IMR-90 (cell line): ENCODE data around the gene FSD1. TPM values are rescaled to one million over a fixed set of nuclear protein-coding genes. Genes with fewer than 3 reads are reported as not detected.

ENCODE experiments used
- ATAC-seq: fragments of 200-7000 bp; cut with Tn5 transposase; 2 replicates; pipeline ENCODE4 v1.9.1; 2020; ENCODE audit warnings: low read depth, mild to moderate bottlenecking, moderate library complexity
- BruUV-seq: library from RNA; stranded (reverse); fragments of 400-500 nt; replicated peaks from 2 replicates; lab custom pipeline; 2021; lab: Mats Ljungman, UMichigan
- CTCF ChIA-PET: fragments of 300-600 bp; formaldehyde crosslinking; extraction: SDS; loops from one replicate; lab custom pipeline; 2021; ENCODE audit warnings: antibody characterized with exemption; lab: Yijun Ruan, JAX
- POLR2A ChIA-PET: fragments of 300-600 bp; sonication (Branson Sonifier 250); formaldehyde crosslinking; loops from one replicate; lab custom pipeline; 2022; ENCODE audit warnings: antibody characterized with exemption; ENCODE audit not compliant: unreplicated experiment; lab: Charles Lee
- DNase-seq: peaks from one replicate; pipeline ENCODE4 v3.0.0; 2013
- H2AFZ ChIP-seq: replicated peaks from 2 replicates; pipeline ENCODE3; 2013; ENCODE audit warnings: low read length, mild to moderate bottlenecking; ENCODE audit not compliant: poor library complexity
- H2AK5ac ChIP-seq: 2 replicates; pipeline ENCODE4 v1.6.1; 2013; ENCODE audit warnings: low read depth, low read length, inconsistent platforms
- H2AK9ac ChIP-seq: replicated peaks from 2 replicates; pipeline ENCODE3; 2013; ENCODE audit warnings: mild to moderate bottlenecking, low read depth, low read length, moderate library complexity; ENCODE audit not compliant: poor library complexity
- H2BK120ac ChIP-seq: 2 replicates; pipeline ENCODE4 v1.6.1; 2013; ENCODE audit warnings: low read depth, low read length, inconsistent platforms
- H2BK15ac ChIP-seq: 3 replicates; pipeline ENCODE4 v1.6.1; 2013; ENCODE audit warnings: low read depth, low read length, inconsistent platforms
- H2BK20ac ChIP-seq: 2 replicates; pipeline ENCODE4 v1.6.1; 2013; ENCODE audit warnings: low read depth, mild to moderate bottlenecking, inconsistent platforms, low read length, moderate library complexity
- H2BK5ac ChIP-seq: 2 replicates; pipeline ENCODE4 v1.6.1; 2013; ENCODE audit warnings: mild to moderate bottlenecking, low read depth, low read length, inconsistent platforms; ENCODE audit not compliant: poor library complexity, severe bottlenecking
- H3K14ac ChIP-seq: replicated peaks from 2 replicates; pipeline ENCODE4 v1.6.1; 2013; ENCODE audit warnings: low read depth, low read length, inconsistent platforms
- H3K18ac ChIP-seq: 2 replicates; pipeline ENCODE4 v1.6.1; 2013; ENCODE audit warnings: low read depth, low read length, control low read depth
- H3K23ac ChIP-seq: 2 replicates; pipeline ENCODE4 v1.6.1; 2013; ENCODE audit warnings: low read depth, low read length, inconsistent platforms
- H3K27ac ChIP-seq: 2 replicates; pipeline ENCODE4 v1.5.1; 2013; ENCODE audit warnings: mild to moderate bottlenecking, control low read depth, low read length; ENCODE audit not compliant: insufficient read depth
- H3K27me3 ChIP-seq: 2 replicates; pipeline ENCODE4 v1.6.1; 2013; ENCODE audit warnings: low read length; ENCODE audit not compliant: control insufficient read depth, insufficient read depth
- H3K36me3 ChIP-seq: 2 replicates; pipeline ENCODE4 v1.6.1; 2013; ENCODE audit warnings: low read length, mixed read lengths; ENCODE audit not compliant: control insufficient read depth, insufficient read depth
- H3K4ac ChIP-seq: 2 replicates; pipeline ENCODE4 v1.6.1; 2013; ENCODE audit warnings: low read depth, low read length, inconsistent platforms
- H3K4me1 ChIP-seq: 2 replicates; pipeline ENCODE4 v1.6.1; 2013; ENCODE audit warnings: low read length, mixed read lengths; ENCODE audit not compliant: control insufficient read depth, insufficient read depth
- H3K4me2 ChIP-seq: 2 replicates; pipeline ENCODE4 v1.6.1; 2013; ENCODE audit warnings: low read depth, mild to moderate bottlenecking, control low read depth, low read length, moderate library complexity
- H3K4me3 ChIP-seq: 2 replicates; pipeline ENCODE4 v1.5.1; 2013; ENCODE audit warnings: low read depth, mild to moderate bottlenecking, control low read depth, low read length, moderate library complexity; ENCODE audit not compliant: insufficient read depth
- H3K56ac ChIP-seq: 2 replicates; pipeline ENCODE4 v1.6.1; 2013; ENCODE audit warnings: low read length, inconsistent platforms; ENCODE audit not compliant: insufficient read depth; ENCODE audit errors: extremely low read depth
- H3K79me1 ChIP-seq, 2 experiments: 2 replicates each; pipeline ENCODE4 v1.6.1; 2013; ENCODE audit warnings: low read length in 2 of 2, inconsistent platforms in 1 of 2, low read depth in 1 of 2
- H3K9ac ChIP-seq: 2 replicates; pipeline ENCODE4 v1.6.1; 2013; ENCODE audit warnings: low read depth, low read length, control low read depth
- H3K9me1 ChIP-seq: 2 replicates; pipeline ENCODE4 v1.6.1; 2013; ENCODE audit warnings: low read length, inconsistent platforms; ENCODE audit not compliant: insufficient read depth
- H3K9me3 ChIP-seq: 2 replicates; pipeline ENCODE4 v1.6.1; 2013; ENCODE audit warnings: low read length; ENCODE audit not compliant: control insufficient read depth, insufficient read depth
- H4K20me1 ChIP-seq: 2 replicates; pipeline ENCODE4 v1.6.1; 2013; ENCODE audit warnings: low read length, inconsistent platforms; ENCODE audit not compliant: insufficient read depth
- H4K5ac ChIP-seq: 2 replicates; pipeline ENCODE4 v1.6.1; 2013; ENCODE audit warnings: mild to moderate bottlenecking, low read depth, low read length, control low read depth
- H4K8ac ChIP-seq, 2 experiments: 2 replicates each; pipeline ENCODE4 v1.6.1; 2013; ENCODE audit warnings: low read depth in 2 of 2, low read length in 2 of 2, control low read depth in 1 of 2, inconsistent platforms in 1 of 2
- H4K91ac ChIP-seq: 2 replicates; pipeline ENCODE4 v1.6.1; 2013; ENCODE audit warnings: low read depth, low read length, inconsistent platforms; ENCODE audit not compliant: insufficient read depth
- BHLHE40 ChIP-seq: fragments of 150-350 bp; IDR thresholded peaks from 2 replicates; pipeline ENCODE4 v1.6.1; 2016; ENCODE audit warnings: mild to moderate bottlenecking, low read depth, low read length
- CEBPB ChIP-seq: IDR thresholded peaks from 2 replicates; pipeline ENCODE4 v1.6.1; 2012; ENCODE audit warnings: low read depth, low read length, improper control_type of control experiment
- CHD1 ChIP-seq: IDR thresholded peaks from 2 replicates; pipeline ENCODE4 v1.6.1; 2012; ENCODE audit warnings: low read depth, low read length, improper control_type of control experiment
- ELK1 ChIP-seq: fragments of 150-350 bp; IDR thresholded peaks from 2 replicates; pipeline ENCODE4 v1.6.1; 2016; ENCODE audit warnings: low read depth, mild to moderate bottlenecking, low read length, moderate library complexity, borderline replicate concordance
- FOS ChIP-seq: fragments of 150-350 bp; IDR thresholded peaks from 2 replicates; pipeline ENCODE4 v1.6.1; 2016; ENCODE audit warnings: low read depth, low read length
- MAFK ChIP-seq: IDR thresholded peaks from 2 replicates; pipeline ENCODE4 v1.6.1; 2012; ENCODE audit warnings: low read depth, low read length, improper control_type of control experiment
- MAZ ChIP-seq: IDR thresholded peaks from 2 replicates; pipeline ENCODE4 v1.6.1; 2012; ENCODE audit warnings: low read depth, mild to moderate bottlenecking, low read length, improper control_type of control experiment, moderate library complexity, borderline replicate concordance
- MXI1 ChIP-seq: IDR thresholded peaks from 2 replicates; pipeline ENCODE4 v1.6.1; 2012; ENCODE audit warnings: low read depth, mild to moderate bottlenecking, low read length, moderate library complexity, borderline replicate concordance
- NFE2L2 ChIP-seq: fragments of 150-350 bp; IDR thresholded peaks from 2 replicates; pipeline ENCODE4 v1.6.1; 2016; ENCODE audit warnings: low read depth, mild to moderate bottlenecking, low read length
- POLR2A ChIP-seq: IDR thresholded peaks from 2 replicates; pipeline ENCODE4 v1.6.1; 2012; ENCODE audit warnings: mild to moderate bottlenecking, low read depth, low read length
- RAD21 ChIP-seq: IDR thresholded peaks from 2 replicates; pipeline ENCODE4 v1.6.1; 2012; ENCODE audit warnings: low read length, improper control_type of control experiment
- RCOR1 ChIP-seq: IDR thresholded peaks from 2 replicates; pipeline ENCODE4 v1.6.1; 2012; ENCODE audit warnings: mild to moderate bottlenecking, low read length, improper control_type of control experiment; ENCODE audit not compliant: insufficient replicate concordance
- RFX5 ChIP-seq: IDR thresholded peaks from 2 replicates; pipeline ENCODE4 v1.8.0; 2012; ENCODE audit warnings: low read depth, mild to moderate bottlenecking, low read length, moderate library complexity
- SMC3 ChIP-seq: fragments of 150-350 bp; IDR thresholded peaks from 2 replicates; pipeline ENCODE4 v1.6.1; 2016; ENCODE audit warnings: low read depth, mild to moderate bottlenecking, antibody characterized with exemption, low read length, moderate library complexity
- USF2 ChIP-seq: fragments of 150-350 bp; IDR thresholded peaks from 2 replicates; pipeline ENCODE4 v1.6.1; 2017; ENCODE audit warnings: mild to moderate bottlenecking, antibody characterized with exemption, low read length, low read depth
- WGBS, 2 experiments: methylation state at CpG; one replicate each; pipeline versions ENCODE4 v1.1.5 to v1.1.7; 2013; ENCODE audit warnings: missing lambda C conversion rate in 2 of 2; ENCODE audit not compliant: insufficient read length in 1 of 2; ENCODE audit errors: extremely low coverage in 2 of 2; 5-methylcytosine and 5-hydroxymethylcytosine counted together
- dilution Hi-C: fragments of 300-500 bp; cut with HindIII; formaldehyde crosslinking; loops from one replicate; pipeline ENCODE4 v1.14.3; 2018; ENCODE audit warnings: low sequenced_read_pairs; ENCODE audit not compliant: unreplicated experiment
- in situ Hi-C: fragments of 300-500 bp; cut with MboI; formaldehyde crosslinking; loops from 3 replicates; pipeline ENCODE4 v1.14.3; 2019; ENCODE audit warnings: low sequenced_read_pairs, inconsistent platforms, mixed read lengths
- intact Hi-C: fragments of 100-400 bp; cut with micrococcal nuclease; formaldehyde crosslinking; loops from 2 replicates; pipeline ENCODE4 v1.10.0; 2022
- polyA plus RNA-seq, 3 experiments: library from polyadenylated mRNA; depleted of rRNA; stranded (reverse); fragments of >200 nt; gene quantifications; 2 replicates each; pipeline ENCODE4 v1.2.3, GENCODE V29; 2012; ENCODE audit warnings: low replicate concordance in 1 of 3
- total RNA-seq: library from RNA; depleted of rRNA; stranded (reverse); fragments of >200 nt; gene quantifications from 2 replicates; pipeline ENCODE4 v1.2.3, GENCODE V29; 2012
- TF ChIP-seq, protein P1 (sequence below): conservative IDR thresholded peaks from 2 replicates; pipeline ENCODE4 v1.5.1; 2012; ENCODE audit warnings: mild to moderate bottlenecking, low read depth, low read length, improper control_type of control experiment

The FSD1 gene
- total and polyA plus RNA-seq, 2 of the 4 experiments (the other 2 are of a cell fraction), result 17.4 to 24.4 TPM

DNA sequence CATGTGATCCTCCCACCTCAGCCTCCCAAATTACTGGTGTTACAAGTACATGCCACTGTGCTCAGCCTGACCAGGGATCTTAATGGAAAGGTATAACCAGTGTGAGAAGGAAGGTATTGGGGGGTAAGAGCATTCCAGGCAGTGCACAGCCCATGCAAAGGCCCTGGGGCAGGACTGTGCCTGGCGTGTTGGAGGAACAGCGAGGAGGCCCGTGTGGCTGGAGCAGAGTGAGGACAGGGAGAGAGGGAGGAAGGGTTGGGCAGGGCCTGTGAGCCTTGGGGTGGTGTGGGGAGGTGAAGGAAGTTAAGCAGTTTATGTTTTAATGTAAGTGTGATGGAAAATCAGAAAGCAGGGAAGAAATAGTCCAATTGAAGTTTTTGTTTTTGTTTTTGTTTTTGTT lies 3.8 kb upstream of the FSD1 start:
- H4K91ac ChIP-seq, result no peak overlapping the region
- H3K36me3 ChIP-seq, result no peaks in the 10 kb centered on the region
- 97% methylated on average over 3 of the region's 3 CpGs; no CpG with 5 or more reads in 1 of the 2 experiments for WGBS, 2 experiments
- no peak overlapping the region for H2BK120ac ChIP-seq
- H4K8ac ChIP-seq, result no peak overlapping the region
- no peak overlapping the region for H2BK5ac ChIP-seq
- H2AFZ ChIP-seq, result no peak overlapping the region
- dilution Hi-C loops (no loop called here), in situ Hi-C loops (no loop called here), intact Hi-C loops (no loop called here)
- ChIA-PET POLR2A (no interaction called here), CTCF (no interaction called here)
- no peak overlapping the region for H3K4me3 ChIP-seq
- DNase-seq, result no peak
- peaks cover 0 to under 1% of the 10 kb centered on the region in 2 experiments; a peak in 1 of 4 replicates for H3K79me1 ChIP-seq
- H3K4ac ChIP-seq, result no peak overlapping the region
- H3K9me1 ChIP-seq, result peaks cover 6% of the 10 kb centered on the region; the same call in 1 of the 2 replicates
- H3K18ac ChIP-seq, result no peak overlapping the region
- H3K9me3 ChIP-seq, result no peaks in the 10 kb centered on the region
- no peak overlapping the region for H3K14ac ChIP-seq
- no peak overlapping the region for H3K27ac ChIP-seq
- BruUV-seq, result no TSS peak
- H3K27me3 ChIP-seq, result peaks cover 6% of the 10 kb centered on the region
- no peaks in the 10 kb centered on the region for H4K20me1 ChIP-seq
- no peak overlapping the region for H3K56ac ChIP-seq
- H3K23ac ChIP-seq, result no peak overlapping the region
- H2BK15ac ChIP-seq, result no peak overlapping the region
- no peak overlapping the region for H2AK9ac ChIP-seq
- ATAC-seq, result no peak
- H2BK20ac ChIP-seq, result no peak overlapping the region
- peaks cover 3% of the 10 kb centered on the region; the same call in 1 of the 2 replicates for H3K4me1 ChIP-seq
- H3K4me2 ChIP-seq, result no peak overlapping the region
- TF ChIP-seq RFX5 (no peak), POLR2A (no peak), MAZ (no peak), CHD1 (no peak), RAD21 (no peak), RCOR1 (no peak), MXI1 (no peak), CEBPB (no peak), BHLHE40 (no peak), NFE2L2 (no peak), ELK1 (no peak), SMC3 (no peak), FOS (no peak), MAFK (no peak), USF2 (no peak)
- TF ChIP-seq, protein P1, sequence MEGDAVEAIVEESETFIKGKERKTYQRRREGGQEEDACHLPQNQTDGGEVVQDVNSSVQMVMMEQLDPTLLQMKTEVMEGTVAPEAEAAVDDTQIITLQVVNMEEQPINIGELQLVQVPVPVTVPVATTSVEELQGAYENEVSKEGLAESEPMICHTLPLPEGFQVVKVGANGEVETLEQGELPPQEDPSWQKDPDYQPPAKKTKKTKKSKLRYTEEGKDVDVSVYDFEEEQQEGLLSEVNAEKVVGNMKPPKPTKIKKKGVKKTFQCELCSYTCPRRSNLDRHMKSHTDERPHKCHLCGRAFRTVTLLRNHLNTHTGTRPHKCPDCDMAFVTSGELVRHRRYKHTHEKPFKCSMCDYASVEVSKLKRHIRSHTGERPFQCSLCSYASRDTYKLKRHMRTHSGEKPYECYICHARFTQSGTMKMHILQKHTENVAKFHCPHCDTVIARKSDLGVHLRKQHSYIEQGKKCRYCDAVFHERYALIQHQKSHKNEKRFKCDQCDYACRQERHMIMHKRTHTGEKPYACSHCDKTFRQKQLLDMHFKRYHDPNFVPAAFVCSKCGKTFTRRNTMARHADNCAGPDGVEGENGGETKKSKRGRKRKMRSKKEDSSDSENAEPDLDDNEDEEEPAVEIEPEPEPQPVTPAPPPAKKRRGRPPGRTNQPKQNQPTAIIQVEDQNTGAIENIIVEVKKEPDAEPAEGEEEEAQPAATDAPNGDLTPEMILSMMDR, result no peak
- H4K5ac ChIP-seq, result no peak overlapping the region
- H3K9ac ChIP-seq, result no peak overlapping the region
- H2AK5ac ChIP-seq, result no peak overlapping the region
